Panc1 (cell line): ENCODE results near the gene DMRTA1.

ENCODE experiments used
- CTCF ChIP-seq: fragments of 450-650 bp; IDR thresholded peaks from 2 replicates; pipeline ENCODE4 v1.5.1; 2017; ENCODE audit warnings: mild to moderate bottlenecking
- POLR2AphosphoS5 ChIP-seq: IDR thresholded peaks from 2 replicates; pipeline ENCODE4 v1.6.1; 2012; ENCODE audit warnings: mild to moderate bottlenecking, low read depth, low read length, moderate library complexity

- no peak for TF ChIP-seq CTCF
- no peak for TF ChIP-seq POLR2AphosphoS5
These were observed 45.0 kb upstream of the DMRTA1 start for GRCh38 chr9:22401671-22402070.
